Progenitor cell of endocrine pancreas (in vitro differentiated cells): ENCODE measurements around the gene TMEM87A. TPM values are rescaled to one million over a fixed set of nuclear protein-coding genes. Genes with fewer than 3 reads are reported as not detected.
"Not testable (repeated sequence)": the region's sequence is repeated elsewhere in the genome, so short reads cannot be mapped to it uniquely, and the experiment has no call there.

Experiments used
- DNase-seq: peaks from one replicate; pipeline ENCODE4 v3.0.0; 2021; ENCODE audit warnings: low spot score; ENCODE audit not compliant: unreplicated experiment
- H3K27ac Mint-ChIP-seq: 2 replicates; pipeline ENCODE4 v1.8.0; 2021; ENCODE audit warnings: mild to moderate bottlenecking, moderate library complexity, mixed read lengths
- H3K27me3 Mint-ChIP-seq: 2 replicates; pipeline ENCODE4 v1.8.0; 2021; ENCODE audit warnings: mixed read lengths
- H3K36me3 Mint-ChIP-seq: 2 replicates; pipeline ENCODE4 v1.8.0; 2022; ENCODE audit warnings: mixed read lengths; ENCODE audit not compliant: insufficient read depth
- H3K4me1 Mint-ChIP-seq: 2 replicates; pipeline ENCODE4 v1.8.0; 2021; ENCODE audit warnings: low read depth, mixed read lengths
- H3K4me3 Mint-ChIP-seq: 2 replicates; pipeline ENCODE4 v1.8.0; 2021; ENCODE audit warnings: low read depth, mild to moderate bottlenecking, moderate library complexity, mixed read lengths
- H3K9me3 Mint-ChIP-seq: 2 replicates; pipeline ENCODE4 v1.8.0; 2021; ENCODE audit warnings: low read depth, mixed read lengths
- CTCF ChIP-seq: fragments of 200-600 bp; sonication (generic); IDR thresholded peaks from one replicate; pipeline ENCODE4 v1.5.0; 2021; ENCODE audit warnings: antibody characterized with exemption, mild to moderate bottlenecking; ENCODE audit not compliant: unreplicated experiment
- total RNA-seq: library from RNA; stranded (reverse); gene quantifications from 2 replicates; pipeline ENCODE4 v1.2.1, GENCODE V29; 2021

Gene TMEM87A
- total RNA-seq, 1 donor from 2014 or later, result 48.5 TPM

DNA sequence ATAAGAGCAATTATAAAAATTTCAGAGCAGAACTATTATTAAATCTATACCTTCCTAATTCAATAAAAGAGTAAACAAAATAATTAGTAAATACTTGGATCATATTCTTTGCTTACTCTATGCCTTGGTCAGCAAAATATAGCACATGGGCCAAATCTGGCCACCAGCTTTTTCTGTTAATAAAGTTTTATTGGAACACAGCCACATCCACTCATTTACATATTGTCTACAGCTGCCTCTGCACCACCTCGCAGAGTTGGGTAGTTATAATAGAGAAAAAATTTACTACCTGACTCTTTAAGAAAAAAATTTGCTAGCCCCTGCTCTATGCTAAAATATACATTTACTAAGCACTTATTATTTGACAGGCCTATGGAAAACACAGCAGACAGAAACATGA, 32.4 kb downstream of the TMEM87A start:
- H3K27me3 Mint-ChIP-seq, result no peaks in the 10 kb centered on the region
- H3K9me3 Mint-ChIP-seq, result no peaks in the 10 kb centered on the region
- H3K4me1 Mint-ChIP-seq, result no peaks in the 10 kb centered on the region
- TF ChIP-seq CTCF, result no peak
- DNase-seq, result no peak
- H3K36me3 Mint-ChIP-seq, result peaks cover 27% of the 10 kb centered on the region
- H3K4me3 Mint-ChIP-seq, result no peak overlapping the region
- H3K27ac Mint-ChIP-seq, result no peak overlapping the region

DNA sequence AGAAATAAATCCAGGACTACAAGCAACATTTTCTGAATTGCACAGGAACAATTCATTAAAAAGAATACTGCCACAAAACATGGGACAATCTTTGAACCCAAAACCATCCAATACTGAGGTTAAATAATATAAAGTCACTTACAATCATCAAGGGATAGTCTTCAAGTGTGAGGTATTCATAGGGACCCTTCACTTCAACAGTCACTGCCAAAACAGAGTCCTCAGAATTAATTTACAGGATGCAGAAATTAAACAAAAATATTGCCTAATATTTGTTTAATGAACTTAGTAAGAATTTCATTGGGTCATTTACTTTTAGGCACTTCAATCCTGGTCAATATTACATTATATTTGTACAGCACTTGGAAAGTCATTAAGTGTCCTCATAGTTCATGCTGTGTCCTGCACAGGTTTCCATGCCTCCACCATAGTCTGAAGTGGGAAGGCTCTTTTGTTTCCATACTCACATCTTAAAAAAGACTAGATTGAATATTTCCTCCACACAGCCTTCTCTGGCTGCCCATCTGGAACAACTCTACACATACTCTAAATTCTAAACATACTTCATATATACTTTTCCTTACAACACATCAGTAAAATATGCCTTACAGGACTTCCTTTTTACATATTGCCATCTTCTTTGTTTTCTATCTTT, 33.6 kb downstream of the TMEM87A start:
- DNase-seq, result no peak
- Mint-ChIP-seq H3K27ac (no peak overlapping the region), H3K9me3 (no peaks in the 10 kb centered on the region), H3K4me3 (no peak overlapping the region), H3K4me1 (no peaks in the 10 kb centered on the region), H3K36me3 (peaks cover 30% of the 10 kb centered on the region), H3K27me3 (no peaks in the 10 kb centered on the region)
- TF ChIP-seq CTCF, result no peak

GRCh38 chr15:42233107-42233506, 40.1 kb downstream of the TMEM87A start:
- Mint-ChIP-seq H3K4me3 (no peak overlapping the region), H3K9me3 (no peaks in the 10 kb centered on the region), H3K36me3 (peaks cover 20% of the 10 kb centered on the region), H3K27me3 (no peaks in the 10 kb centered on the region), H3K27ac (no peak overlapping the region), H3K4me1 (no peaks in the 10 kb centered on the region)
- no peak for DNase-seq
- no peak for TF ChIP-seq CTCF

- Mint-ChIP-seq H3K4me1 (no peaks in the 10 kb centered on the region), H3K9me3 (no peaks in the 10 kb centered on the region), H3K27ac (no peak overlapping the region), H3K36me3 (peaks cover 18% of the 10 kb centered on the region), H3K4me3 (no peak overlapping the region), H3K27me3 (no peaks in the 10 kb centered on the region)
- no peak for TF ChIP-seq CTCF
- no peak for DNase-seq
Observed at GRCh38 chr15:42232606-42233005, 40.6 kb downstream of the TMEM87A start.

DNA sequence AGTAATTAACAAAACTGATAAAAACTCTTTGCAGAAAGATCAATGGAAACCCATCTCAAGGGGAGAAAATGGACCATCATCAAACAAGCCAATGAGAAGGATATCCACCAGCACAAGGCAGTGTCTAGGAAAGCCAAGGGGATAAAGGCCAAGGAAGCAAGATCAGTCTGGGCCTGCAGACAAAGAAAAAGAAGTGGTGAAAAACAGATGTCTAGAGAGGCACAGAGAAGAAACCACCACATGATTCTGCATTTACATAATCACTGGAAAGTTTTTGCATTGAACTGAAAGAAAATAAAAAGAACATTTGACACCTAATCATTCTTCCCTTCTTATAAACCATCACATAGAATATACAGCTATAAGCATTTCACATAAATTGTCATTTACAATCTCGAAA, 42.1 kb downstream of the TMEM87A start:
- Mint-ChIP-seq H3K27ac (no peak overlapping the region), H3K9me3 (no peaks in the 10 kb centered on the region), H3K4me3 (no peak overlapping the region), H3K27me3 (no peaks in the 10 kb centered on the region), H3K4me1 (no peaks in the 10 kb centered on the region), H3K36me3 (peaks cover 17% of the 10 kb centered on the region)
- DNase-seq, result no peak
- no peak for TF ChIP-seq CTCF

GRCh38 chr15:42228981-42229380, 44.3 kb downstream of the TMEM87A start:
- H3K27me3 Mint-ChIP-seq, H3K4me3 Mint-ChIP-seq, H3K9me3 Mint-ChIP-seq, H3K4me1 Mint-ChIP-seq, DNase-seq, H3K27ac Mint-ChIP-seq: not testable (repeated sequence)
- peaks cover 16% of the 10 kb centered on the region for H3K36me3 Mint-ChIP-seq
